Panc1 (cell line): ENCODE data around the gene CLCN6. TPM values are rescaled to one million over a fixed set of nuclear protein-coding genes. Genes with fewer than 3 reads are reported as not detected.

Experiments used
- ATAC-seq: fragments of 200-7000 bp; cut with Tn5 transposase; 2 replicates; pipeline ENCODE4 v1.9.1; 2020; ENCODE audit warnings: mild to moderate bottlenecking, moderate library complexity
- Bru-seq: library from RNA; stranded (reverse); fragments of 400-500 nt; gene quantifications from one replicate; lab custom pipeline; 2021; lab: Mats Ljungman, UMichigan
- BruChase-seq, 2 experiments: library from RNA; stranded (reverse); fragments of 400-500 nt; gene quantifications; one replicate each; lab custom pipeline; 2021; lab: Mats Ljungman, UMichigan
- BruUV-seq: library from RNA; stranded (reverse); fragments of 400-500 nt; replicated peaks from 2 replicates; lab custom pipeline; 2021; lab: Mats Ljungman, UMichigan
- CTCF ChIA-PET: fragments of 300-600 bp; sonication (Branson Sonifier 250); formaldehyde crosslinking; loops from one replicate; lab custom pipeline; 2022; ENCODE audit warnings: antibody characterized with exemption; lab: Charles Lee
- POLR2A ChIA-PET: fragments of 300-600 bp; sonication (Branson Sonifier 250); formaldehyde crosslinking; loops from one replicate; lab custom pipeline; 2022; ENCODE audit warnings: antibody characterized with exemption; lab: Charles Lee
- DNase-seq: peaks from one replicate; pipeline ENCODE4 v3.0.0-alpha.2; 2010; ENCODE audit warnings: low read depth, low spot score
- H3K27ac ChIP-seq: 2 replicates; pipeline ENCODE4 v1.5.1; 2011; ENCODE audit warnings: mild to moderate bottlenecking, low read length, inconsistent platforms
- H3K27me3 ChIP-seq: fragments of 200-500 bp; sonication (Bioruptor generic); 2 replicates; pipeline ENCODE4 v1.6.0; 2014; ENCODE audit warnings: low read length, inconsistent platforms; ENCODE audit not compliant: control insufficient read depth, insufficient read depth
- H3K36me3 ChIP-seq: fragments of 200-500 bp; sonication (Bioruptor generic); 2 replicates; pipeline ENCODE4 v1.5.1; 2014; ENCODE audit warnings: inconsistent platforms, mild to moderate bottlenecking, low read length, moderate library complexity; ENCODE audit not compliant: control insufficient read depth, insufficient read depth
- H3K4me1 ChIP-seq: 2 replicates; pipeline ENCODE4 v1.5.1; 2011; ENCODE audit warnings: inconsistent platforms, mild to moderate bottlenecking, low read length, moderate library complexity; ENCODE audit not compliant: control insufficient read depth, insufficient read depth
- H3K4me3 ChIP-seq, 2 experiments: 2 replicates each; pipeline ENCODE4 v1.5.1; 2011 to 2012; ENCODE audit warnings: low read depth in 2 of 2, low read length in 2 of 2, mild to moderate bottlenecking in 2 of 2, inconsistent platforms in 1 of 2, moderate library complexity in 1 of 2
- H3K9me3 ChIP-seq: fragments of 200-500 bp; sonication (Bioruptor generic); 2 replicates; pipeline ENCODE4 v1.5.1; 2014; ENCODE audit warnings: low read depth, mild to moderate bottlenecking, inconsistent platforms, low read length, moderate library complexity; ENCODE audit not compliant: control insufficient read depth, insufficient read depth
- CTCF ChIP-seq: fragments of 450-650 bp; IDR thresholded peaks from 2 replicates; pipeline ENCODE4 v1.5.1; 2017; ENCODE audit warnings: mild to moderate bottlenecking
- POLR2AphosphoS5 ChIP-seq: IDR thresholded peaks from 2 replicates; pipeline ENCODE4 v1.6.1; 2012; ENCODE audit warnings: mild to moderate bottlenecking, low read depth, low read length, moderate library complexity
- REST ChIP-seq, 2 experiments: IDR thresholded peaks; 2 replicates each; pipeline ENCODE4 v1.6.1; 2011 to 2012; ENCODE audit warnings: low read depth in 2 of 2, control low read depth in 1 of 2, low read length in 1 of 2, mild to moderate bottlenecking in 1 of 2, moderate library complexity in 1 of 2; ENCODE audit not compliant: insufficient read depth in 1 of 2
- SIN3A ChIP-seq: IDR thresholded peaks from 2 replicates; pipeline ENCODE4 v1.6.1; 2012; ENCODE audit warnings: low read depth, mild to moderate bottlenecking, low read length, moderate library complexity, borderline replicate concordance; ENCODE audit not compliant: insufficient read depth
- TCF7L2 ChIP-seq: IDR thresholded peaks from 2 replicates; pipeline ENCODE4 v1.6.1; 2011; ENCODE audit warnings: mild to moderate bottlenecking, low read depth, low read length, inconsistent platforms
- in situ Hi-C: cut with HindIII; loops from 2 replicates; pipeline ENCODE4 v1.10.0; 2016; ENCODE audit warnings: low sequenced_read_pairs, low pct_unique_long_range_greater_than_20kb
- intact Hi-C: fragments of 100-400 bp; cut with micrococcal nuclease; formaldehyde crosslinking; loops from one replicate; pipeline ENCODE4 v1.10.0; 2022; ENCODE audit not compliant: unreplicated experiment
- long read RNA-seq: library from polyadenylated mRNA; unstranded; transcript quantifications from one replicate; pipeline ENCODE4 v2.0.0, GENCODE V29; 2021; ENCODE audit not compliant: unreplicated experiment
- polyA plus RNA-seq: library from polyadenylated mRNA; unstranded; fragments of >200 nt; gene quantifications from one replicate; pipeline ENCODE4 v1.2.1, GENCODE V29; 2012; ENCODE audit warnings: missing spikeins; ENCODE audit not compliant: insufficient read length
- total RNA-seq: library from RNA; stranded (reverse); gene quantifications from one replicate; pipeline ENCODE4 v1.2.1, GENCODE V29; 2021; ENCODE audit not compliant: unreplicated experiment

Gene CLCN6
- 23.6 TPM for total RNA-seq
- 11.3 TPM for polyA plus RNA-seq
- Bru-seq, nascent RNA, result percentile 84 among the genes with signal in this experiment
- BruChase-seq, experiment 1, labeled RNA remaining after a 2-hour chase, result percentile 85 among the genes with signal in this experiment
- percentile 82 among the genes with signal in this experiment for BruChase-seq, experiment 2, labeled RNA remaining after a 6-hour chase
- long read RNA-seq, partial matches to known transcripts, result 2 of 14 reads
- long read RNA-seq, other reads (novel, unspliced or antisense), result 12 of 14 reads

GRCh38 chr1:11805422-11806306, at the start of gene CLCN6, which contains the start of gene MTHFR:
CLCN6 (plus strand) TSS chr1:11806191; CDS start chr1:11806263, 72 bp downstream.
MTHFR (minus strand) TSS chr1:11805964; CDS start chr1:11803116, 2,848 bp downstream.
- H3K27me3 ChIP-seq, result no peaks in the 10 kb centered on the region
- ChIA-PET POLR2A (interaction anchor here (0.7 to 1.9 kb wide), 3 partner anchors 14 to 104 kb away, joined by 3 to 9 read pairs (median 7); no protein-coding TSS in a partner anchor), CTCF (no interaction called here)
- TF ChIP-seq POLR2AphosphoS5 (peak; percentile 84), REST (IDR thresholded peaks at IDR 0.05; ENCODE audit: insufficient read depth in 1 of 2, low read depth in 2 of 2, low read length in 1 of 2) (no peak), SIN3A (peak; percentile 93; the same call in 1 of the 2 replicates), TCF7L2 (no peak), CTCF (no peak)
- H3K4me3 ChIP-seq, result peak within 1 kb of the TSS; percentile 74 to 93
- no TSS peak for BruUV-seq
- intact Hi-C loops, result no loop called here
- H3K27ac ChIP-seq, result peak within 1 kb of the TSS; percentile 97
- H3K9me3 ChIP-seq, result no peaks in the 10 kb centered on the region
- DNase-seq, result peak; percentile 92
- peaks cover 41% of the 10 kb centered on the region for H3K4me1 ChIP-seq
- H3K36me3 ChIP-seq, result peaks cover 3% of the 10 kb centered on the region
- in situ Hi-C loops, result no loop called here
- ATAC-seq, result peak; percentile 94

- H3K36me3 ChIP-seq, result no peaks in the 10 kb centered on the region
- TF ChIP-seq REST (IDR thresholded peaks at IDR 0.05; ENCODE audit: insufficient read depth in 1 of 2, low read depth in 2 of 2, low read length in 1 of 2) (no peak), SIN3A (no peak), CTCF (no peak), POLR2AphosphoS5 (no peak), TCF7L2 (no peak)
- no peaks in the 10 kb centered on the region for H3K4me1 ChIP-seq
- H3K27ac ChIP-seq, result no peak overlapping the region
- intact Hi-C loops (no loop called here), in situ Hi-C loops (no loop called here)
- DNase-seq, result no peak
- no peak for ATAC-seq
- BruUV-seq, result no TSS peak
- H3K4me3 ChIP-seq, result no peak overlapping the region
- no peaks in the 10 kb centered on the region for H3K27me3 ChIP-seq
- ChIA-PET CTCF (no interaction called here), POLR2A (no interaction called here)
- no peaks in the 10 kb centered on the region for H3K9me3 ChIP-seq
Observed at GRCh38 chr1:11757047-11757446, 48.9 kb upstream of the CLCN6 start.
